Measurements from ENCODE around the gene TASOR2.

The TASOR2 gene

DNA sequence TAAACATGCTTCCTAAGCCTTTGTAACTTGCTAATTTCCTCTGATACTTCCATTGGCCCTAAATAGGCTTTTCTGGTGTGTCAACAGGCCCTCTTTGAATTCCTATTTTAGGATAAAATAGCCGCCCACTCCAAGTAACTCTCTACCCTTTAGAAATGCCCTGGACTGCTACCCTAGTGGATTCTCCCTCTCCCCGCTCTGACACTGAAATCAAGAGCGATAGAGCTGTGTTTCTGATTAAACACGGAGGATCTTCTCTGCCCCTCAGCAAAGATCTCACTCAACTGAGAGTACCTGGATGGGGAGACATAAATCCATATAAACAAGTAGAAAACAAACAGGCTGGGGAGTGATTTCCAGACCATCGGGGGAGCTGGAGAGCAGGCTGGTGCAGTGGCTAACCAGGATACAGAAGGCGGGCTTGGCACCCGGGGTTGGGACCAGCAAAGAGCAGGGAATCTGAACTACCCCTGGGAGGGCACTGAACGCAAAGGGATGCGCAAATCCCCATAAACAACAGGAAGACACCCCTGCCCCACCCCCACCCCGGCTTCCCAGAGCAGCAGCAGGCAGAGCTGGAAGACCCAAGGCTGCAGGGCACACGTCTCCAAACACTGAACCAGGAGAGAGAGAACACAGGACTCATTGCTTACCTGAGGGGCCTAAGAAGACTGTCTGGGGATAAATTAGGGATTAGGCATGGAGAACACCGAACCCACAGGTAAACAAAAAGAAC lies 20.8 kb upstream of the TASOR2 start:
- no peak for DNase-seq (ENCODE audit: low read depth)
- no peak overlapping the region for H3K4me3 ChIP-seq (ENCODE audit: low read depth, low read length)
- TF ChIP-seq, protein P1, sequence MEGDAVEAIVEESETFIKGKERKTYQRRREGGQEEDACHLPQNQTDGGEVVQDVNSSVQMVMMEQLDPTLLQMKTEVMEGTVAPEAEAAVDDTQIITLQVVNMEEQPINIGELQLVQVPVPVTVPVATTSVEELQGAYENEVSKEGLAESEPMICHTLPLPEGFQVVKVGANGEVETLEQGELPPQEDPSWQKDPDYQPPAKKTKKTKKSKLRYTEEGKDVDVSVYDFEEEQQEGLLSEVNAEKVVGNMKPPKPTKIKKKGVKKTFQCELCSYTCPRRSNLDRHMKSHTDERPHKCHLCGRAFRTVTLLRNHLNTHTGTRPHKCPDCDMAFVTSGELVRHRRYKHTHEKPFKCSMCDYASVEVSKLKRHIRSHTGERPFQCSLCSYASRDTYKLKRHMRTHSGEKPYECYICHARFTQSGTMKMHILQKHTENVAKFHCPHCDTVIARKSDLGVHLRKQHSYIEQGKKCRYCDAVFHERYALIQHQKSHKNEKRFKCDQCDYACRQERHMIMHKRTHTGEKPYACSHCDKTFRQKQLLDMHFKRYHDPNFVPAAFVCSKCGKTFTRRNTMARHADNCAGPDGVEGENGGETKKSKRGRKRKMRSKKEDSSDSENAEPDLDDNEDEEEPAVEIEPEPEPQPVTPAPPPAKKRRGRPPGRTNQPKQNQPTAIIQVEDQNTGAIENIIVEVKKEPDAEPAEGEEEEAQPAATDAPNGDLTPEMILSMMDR (IDR thresholded peaks at IDR 0.05; ENCODE audit: control insufficient read depth, extremely low read depth, insufficient read depth), result no peak

DNA sequence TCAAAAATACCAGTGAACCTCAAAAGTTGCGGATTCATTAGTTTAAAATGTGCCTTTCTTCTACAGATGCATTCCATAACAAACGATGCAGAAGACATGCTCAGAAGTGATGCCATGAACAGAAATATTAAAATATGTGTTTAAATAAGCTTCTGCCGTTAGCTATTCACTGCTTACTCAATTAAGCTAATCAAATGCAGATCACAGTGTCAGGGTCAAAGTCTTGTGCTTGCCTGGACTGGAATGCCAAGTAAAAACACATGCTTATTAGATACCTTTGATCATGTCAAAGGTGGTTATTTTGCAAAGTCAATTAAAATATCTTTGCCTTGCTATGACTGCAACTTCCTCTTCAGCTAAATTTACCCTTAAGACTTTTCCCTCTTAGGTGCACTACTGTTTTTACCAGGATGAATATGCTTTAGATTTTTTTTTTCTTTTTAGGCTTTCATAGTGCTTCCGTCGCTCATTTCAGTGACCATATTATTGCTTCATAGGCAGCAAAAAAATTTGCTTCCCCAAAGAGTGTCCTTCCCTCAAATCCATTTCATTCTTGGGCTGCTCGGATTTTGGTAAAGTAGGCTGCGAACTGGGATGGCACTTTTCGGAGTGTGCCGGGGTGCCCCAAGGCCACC lies 19.1 kb upstream of the TASOR2 start:
- no peak for DNase-seq (ENCODE audit: low read depth)
- TF ChIP-seq, protein P1 (IDR thresholded peaks at IDR 0.05; ENCODE audit: control insufficient read depth, extremely low read depth, insufficient read depth), result no peak
- peak overlapping the region; percentile 82 for H3K4me3 ChIP-seq (ENCODE audit: low read depth, low read length)

- peak; percentile 13 for DNase-seq (ENCODE audit: low read depth)
Measured at GRCh38 chr10:5666008-5666840, 18.4 kb upstream of the TASOR2 start, which contains the start of gene ASB13. Gene ASB13, minus strand, starts transcription at chr10:5666595. Its CDS starts 44 bp downstream, at chr10:5666551.

DNA sequence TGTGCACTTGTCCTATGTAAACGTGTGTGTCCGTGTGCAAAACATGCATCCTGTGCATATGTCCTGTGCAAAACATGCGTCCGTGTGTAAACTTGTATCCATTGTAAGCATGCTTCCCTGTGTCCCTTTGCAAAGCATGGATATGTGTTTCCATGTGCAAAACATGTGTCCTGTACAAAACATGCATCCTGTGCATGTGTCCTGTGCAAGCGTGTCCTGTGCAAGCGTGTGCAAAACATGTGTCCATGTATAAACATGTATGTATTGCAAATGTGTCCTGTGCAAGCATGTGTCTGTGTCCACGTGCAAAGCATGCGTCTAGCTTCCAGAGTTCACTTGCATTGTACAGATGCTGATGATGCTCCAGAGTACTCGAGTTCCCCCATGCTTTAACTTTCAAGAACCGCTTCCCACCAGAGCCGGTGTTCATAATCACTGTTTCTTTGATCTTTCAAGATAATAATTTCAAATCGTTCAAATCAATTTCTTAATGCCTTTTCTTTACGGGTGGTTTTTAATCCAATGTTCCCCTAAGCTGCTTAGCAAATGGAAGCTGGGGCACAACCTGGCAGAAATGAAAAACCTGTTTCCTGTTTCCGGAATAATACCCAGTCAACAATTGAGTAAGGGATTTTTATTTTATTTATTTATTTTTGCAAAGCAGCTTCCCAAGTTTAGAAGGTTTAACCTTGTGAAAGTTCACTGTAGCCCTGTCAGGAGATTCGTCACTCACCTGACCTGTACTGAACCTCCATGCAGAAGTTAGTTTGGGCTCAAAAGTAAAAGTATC lies 17.6 kb upstream of the TASOR2 start:
- DNase-seq (ENCODE audit: low read depth), result no peak
- TF ChIP-seq, protein P1 (IDR thresholded peaks at IDR 0.05; ENCODE audit: control insufficient read depth, extremely low read depth, insufficient read depth), result no peak

More at GRCh38 chr10:5666008-5666840, 18.4 kb upstream of the TASOR2 start, which contains the start of gene ASB13:
- TF ChIP-seq, protein P1 (IDR thresholded peaks at IDR 0.05; ENCODE audit: control insufficient read depth, extremely low read depth, insufficient read depth), result no peak
- H3K4me3 ChIP-seq (ENCODE audit: low read depth, low read length), result peak within 1 kb of the TSS; percentile 82

DNA sequence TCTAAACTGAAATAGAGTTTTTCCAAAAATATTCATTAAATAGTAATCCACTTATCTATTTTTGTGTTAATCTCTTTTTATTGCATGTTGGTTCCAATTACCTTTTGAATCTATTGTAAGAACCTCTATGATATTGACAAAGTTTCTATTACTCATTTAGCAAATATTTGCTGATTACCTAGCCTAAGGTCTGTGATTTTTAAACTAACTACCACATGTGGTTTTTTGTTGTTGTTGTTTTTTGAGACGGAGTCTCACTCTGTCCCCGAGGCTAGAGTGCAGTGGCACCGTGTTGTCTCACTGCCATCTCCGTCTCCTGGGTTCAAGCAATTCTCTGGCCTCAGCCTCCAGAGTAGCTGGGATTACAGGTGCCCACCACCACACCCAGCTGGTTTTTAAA lies 16.2 kb upstream of the TASOR2 start:
- no peak overlapping the region for H3K4me3 ChIP-seq (ENCODE audit: low read depth, low read length)
- TF ChIP-seq, protein P1 (IDR thresholded peaks at IDR 0.05; ENCODE audit: control insufficient read depth, extremely low read depth, insufficient read depth), result no peak
- peak; percentile 31 for DNase-seq (ENCODE audit: low read depth)

More for the DNA sequence above, 17.6 kb upstream of the TASOR2 start:
- peak overlapping the region; percentile 82 for H3K4me3 ChIP-seq (ENCODE audit: low read depth, low read length)

GRCh38 chr10:5669604-5670003 lies 15.0 kb upstream of the TASOR2 start:
- DNase-seq (ENCODE audit: low read depth), result no peak
- TF ChIP-seq, protein P1 (IDR thresholded peaks at IDR 0.05; ENCODE audit: control insufficient read depth, extremely low read depth, insufficient read depth), result no peak

More at GRCh38 chr10:5669604-5670003, 15.0 kb upstream of the TASOR2 start:
- H3K4me3 ChIP-seq (ENCODE audit: low read depth, low read length), result no peak overlapping the region

All from LNCaP clone FGC (cell line).